K562 treated with DMSO at 1 percent for 24 hours (cell line): ENCODE results near the gene ZNF224. TPM values are rescaled to one million over a fixed set of nuclear protein-coding genes. Genes with fewer than 3 reads are reported as not detected.

ENCODE experiments used
- total RNA-seq: library from RNA; unstranded; fragments of 300-600 nt; gene quantifications from 2 replicates; pipeline ENCODE4 v1.2.3, GENCODE V29; 2022; ENCODE audit warnings: low read depth; ENCODE audit not compliant: insufficient read depth

Gene ZNF224
- 4.0 and 8.9 TPM in 2 replicates for total RNA-seq

DNA sequence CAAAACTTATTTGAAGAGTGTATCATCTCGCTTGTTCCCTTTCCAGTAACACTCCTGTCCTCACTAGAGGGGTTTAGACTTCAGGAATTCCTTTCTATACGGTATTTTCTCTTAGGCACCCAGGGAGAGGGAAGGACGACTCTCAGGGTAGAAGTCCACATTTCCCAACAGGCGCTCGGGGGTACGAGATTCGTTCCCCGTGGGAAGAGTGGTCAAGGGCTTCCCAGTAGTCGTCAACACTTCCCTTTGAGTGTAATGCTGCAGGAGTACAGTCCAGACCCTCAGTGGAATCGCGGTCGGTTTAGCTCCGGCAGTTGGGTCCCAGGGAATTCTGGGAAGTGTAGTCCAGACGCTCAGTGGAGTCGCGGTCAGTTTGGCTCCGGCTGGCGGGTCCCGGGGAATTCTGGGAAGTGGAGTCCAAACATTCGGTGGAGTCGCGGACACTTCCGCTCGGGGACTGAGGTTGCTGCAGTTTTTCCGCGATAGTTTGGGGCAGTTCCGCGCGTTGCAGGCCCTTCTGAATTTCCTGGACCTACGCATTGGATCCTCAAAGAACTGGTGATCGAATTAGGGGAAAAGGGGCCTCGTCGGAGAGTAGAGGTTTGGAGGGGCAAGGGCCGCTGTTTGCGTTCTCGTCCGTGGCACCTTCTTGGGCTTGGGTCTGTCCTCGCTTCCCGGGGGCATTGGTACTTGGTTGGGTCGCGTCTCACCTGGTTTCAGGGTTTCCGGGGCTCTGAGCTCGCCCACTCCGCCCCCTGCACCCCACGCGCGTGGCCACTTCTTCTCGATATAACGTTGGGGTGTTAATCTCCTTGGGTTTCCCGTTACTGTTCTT lies at the start of gene ZNF224:
ZNF224 (plus strand) TSS at position 431 of the 835 bp plus-strand sequence. CDS start 3,513 bp downstream, outside the sequence.

DNA sequence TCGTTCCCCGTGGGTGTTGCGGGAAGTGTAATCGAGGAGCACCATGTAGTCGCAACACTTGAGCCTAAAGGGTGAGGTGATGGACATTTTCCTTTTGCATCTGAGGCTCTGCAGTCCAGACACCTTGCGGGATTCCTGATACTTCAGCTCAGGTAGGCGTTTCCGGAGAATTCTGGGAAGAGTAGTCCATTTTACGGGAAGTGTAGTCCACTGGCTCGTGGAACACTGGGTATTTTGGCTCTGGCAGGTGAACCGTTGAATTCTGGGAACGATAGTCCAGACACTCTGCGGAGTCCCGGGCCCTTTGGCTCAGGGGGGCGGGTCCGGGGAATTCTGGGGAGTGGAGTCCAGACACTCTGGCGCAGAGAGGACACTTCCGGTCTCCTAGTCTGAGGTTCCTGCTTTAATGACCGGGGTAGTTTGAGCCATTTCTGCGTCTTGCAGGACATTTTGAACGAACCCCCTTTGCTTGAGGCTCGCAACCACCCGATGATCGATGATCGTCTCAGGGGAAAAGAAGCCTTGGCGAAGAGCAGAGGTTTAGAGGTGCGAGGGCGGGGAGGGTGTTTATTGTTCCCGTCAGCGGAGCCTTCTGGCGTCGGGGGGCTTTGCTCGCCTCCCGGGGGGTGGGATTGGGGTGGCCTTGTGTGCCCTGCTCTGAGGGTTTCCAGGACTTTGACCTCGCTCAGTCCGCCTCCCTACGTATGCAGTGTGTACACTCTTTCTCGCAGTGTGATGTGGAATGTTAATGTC lies 42.3 kb upstream of the ZNF224 start, which contains the start of gene ZNF223:
ZNF223 (plus strand) TSS at position 387 of the 753 bp plus-strand sequence. CDS start 3,141 bp downstream, outside the sequence.

DNA sequence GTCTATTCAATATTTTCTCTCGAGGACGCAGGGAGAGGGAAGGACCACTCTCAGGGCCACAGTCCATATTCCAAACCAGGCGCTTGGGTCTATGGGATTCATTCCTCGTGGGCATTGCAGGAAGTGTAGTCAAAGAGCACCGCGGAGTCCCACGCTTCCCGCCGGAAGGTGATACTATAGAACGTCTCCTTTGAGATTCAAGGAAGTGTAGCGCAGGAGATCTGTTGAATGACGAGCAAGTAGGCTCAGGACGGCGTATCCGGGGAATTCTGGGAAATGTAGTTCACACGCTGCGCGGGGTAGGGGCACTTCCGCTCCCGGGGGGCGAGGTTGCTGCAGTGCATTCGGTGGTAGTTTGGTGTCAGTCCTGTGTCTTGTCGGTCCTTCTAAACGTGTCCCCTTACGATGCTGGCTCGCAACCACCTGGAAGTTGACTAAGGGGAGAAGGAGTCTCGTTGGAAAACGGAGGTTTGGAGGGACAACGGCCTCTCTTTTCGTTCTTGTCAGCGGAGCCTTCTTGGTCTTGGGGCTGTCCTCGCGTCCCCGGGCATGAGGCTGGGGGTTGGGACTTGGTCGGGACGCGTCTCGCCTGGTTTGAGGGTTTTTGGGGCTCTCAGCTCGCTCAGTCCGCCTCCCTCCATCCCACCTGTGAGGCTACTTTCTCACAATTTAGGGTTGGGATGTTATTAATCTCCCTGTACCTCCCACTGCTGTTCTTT lies 22.2 kb upstream of the ZNF224 start, which contains the start of gene ZNF284:
ZNF284 (plus strand) TSS at position 336 of the 719 bp plus-strand sequence. CDS start 4,231 bp downstream, outside the sequence.

DNA sequence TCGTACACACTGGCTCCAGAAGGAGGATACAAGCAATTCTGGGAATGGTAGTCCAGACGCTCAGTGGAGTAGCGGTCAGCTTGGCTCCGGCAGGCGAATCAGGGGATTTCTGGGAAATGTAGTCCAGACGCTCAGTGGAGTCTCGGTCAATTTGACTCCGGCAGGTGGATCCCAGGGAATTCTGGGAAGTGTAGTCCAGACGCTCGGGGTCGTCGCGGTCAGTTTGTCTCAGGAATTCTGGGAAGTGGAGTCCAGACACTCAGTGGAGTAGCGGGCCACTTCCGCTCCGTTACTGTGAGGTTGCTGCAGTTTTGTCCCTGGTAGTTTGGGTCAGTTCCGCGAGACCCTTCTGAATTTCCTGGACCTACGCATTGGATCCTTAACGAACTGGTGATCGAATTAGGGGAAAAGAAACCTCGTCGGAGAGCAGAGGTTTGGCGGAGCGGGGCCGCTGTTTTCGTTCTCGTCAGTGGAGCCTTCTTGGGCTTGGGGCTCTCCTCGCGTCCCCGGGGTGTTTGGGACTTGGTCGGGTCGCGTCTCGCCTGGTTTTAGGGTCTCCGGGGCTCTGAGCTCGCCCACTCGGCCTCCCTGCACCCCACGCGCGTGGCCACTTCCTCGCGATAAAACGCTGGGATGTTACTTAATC lies 19.1 kb downstream of the ZNF224 start, which contains the start of gene ZNF225:
ZNF225 (plus strand) TSS at position 262 of the 646 bp plus-strand sequence. CDS start 2,429 bp downstream, outside the sequence.

DNA sequence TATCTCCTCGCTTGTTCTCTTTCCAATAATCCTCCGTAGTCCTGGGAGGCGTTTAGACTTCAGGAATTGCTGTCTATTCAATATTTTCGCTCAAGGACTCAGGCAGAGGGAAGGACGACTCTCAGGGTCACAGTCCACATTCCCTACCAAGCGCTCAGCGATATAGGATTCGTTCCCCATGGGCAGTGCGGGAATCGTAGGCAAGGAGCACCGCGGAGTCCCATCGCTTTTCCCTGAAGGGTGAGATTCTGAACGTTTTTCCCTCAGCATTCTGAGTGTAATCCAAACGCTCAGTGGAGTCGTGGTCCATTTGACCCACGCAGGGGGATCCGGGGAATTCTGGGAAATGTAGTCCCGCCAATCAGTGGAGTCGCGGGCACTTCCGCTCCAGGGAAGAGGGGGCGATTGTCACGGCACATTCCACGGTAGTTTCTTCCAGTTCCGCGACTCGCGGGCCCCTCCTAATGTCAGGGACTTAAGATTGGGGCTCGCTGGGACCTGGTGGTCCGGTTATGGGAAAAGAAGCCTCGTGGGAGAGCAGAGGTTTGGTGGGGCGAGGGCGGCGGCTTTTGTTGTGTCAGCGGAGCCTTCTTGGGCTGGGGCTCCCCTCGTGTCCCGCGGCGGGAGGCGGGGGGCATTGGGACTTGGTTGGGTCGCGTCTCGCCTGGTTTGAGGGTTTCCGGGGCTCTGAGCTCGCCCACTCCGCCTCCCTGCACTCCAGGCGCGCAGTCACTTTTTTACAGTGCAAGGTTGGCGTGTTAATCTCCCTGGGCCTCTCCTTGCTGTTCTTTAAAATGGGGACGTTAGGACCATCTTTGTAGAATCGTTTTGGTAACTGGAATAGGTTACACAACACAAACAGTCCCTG lies 47.3 kb downstream of the ZNF224 start, which contains the start of gene ZNF234:
ZNF234 (plus strand) TSS at position 364 of the 868 bp plus-strand sequence. CDS start 3,079 bp downstream, outside the sequence.

Other genes with a start within 250 kb of the ZNF224 start
- gene ZNF404, start 210.4 kb upstream of the ZNF224 start, total RNA-seq: 0.95 and 3.1 TPM in 2 replicates
- 3.9 and 6.3 TPM in 2 replicates for gene ZNF45, start 159.1 kb upstream of the ZNF224 start, total RNA-seq
- gene ZNF221, start 143.1 kb upstream of the ZNF224 start, total RNA-seq: 0.38 and 0.61 TPM in 2 replicates
- 0.46 TPM in 1 of 2 replicates, not detected in the other for gene ZNF155, start 110.2 kb upstream of the ZNF224 start, total RNA-seq
- gene ZNF230, start 91.4 kb upstream of the ZNF224 start, total RNA-seq: 0.96 and 1.4 TPM in 2 replicates
- 2.1 and 3.5 TPM in 2 replicates for gene ZNF222, start 69.0 kb upstream of the ZNF224 start, total RNA-seq
- gene ZNF223, start 42.3 kb upstream of the ZNF224 start, total RNA-seq: 1.5 and 1.6 TPM in 2 replicates
- 0.27 TPM in 1 of 2 replicates, not detected in the other for gene ZNF284, start 22.2 kb upstream of the ZNF224 start, total RNA-seq
- 1.1 and 2.1 TPM in 2 replicates for gene ZNF225, start 19.0 kb downstream of the ZNF224 start, total RNA-seq
- gene ZNF234, start 47.2 kb downstream of the ZNF224 start, total RNA-seq: 0.76 and 1.4 TPM in 2 replicates
- 8.8 and 10.9 TPM in 2 replicates for gene ZNF226, start 70.7 kb downstream of the ZNF224 start, total RNA-seq
- 7.1 and 10.7 TPM in 2 replicates for gene ZNF227, start 118.2 kb downstream of the ZNF224 start, total RNA-seq
- gene ZNF233, start 165.5 kb downstream of the ZNF224 start, total RNA-seq: 0.71 and 1.4 TPM in 2 replicates
- 0.91 and 1.1 TPM in 2 replicates for gene ZNF235, start 210.7 kb downstream of the ZNF224 start, total RNA-seq